Mesendoderm (in vitro differentiated cells): Measurements from ENCODE around the gene CRTC1.

ENCODE experiments used
- DNase-seq: peaks from one replicate; pipeline ENCODE4 v3.0.0; 2013
- H2AK5ac ChIP-seq: 2 replicates; pipeline ENCODE4 v1.6.1; 2013; ENCODE audit warnings: low read length, inconsistent platforms
- H2BK120ac ChIP-seq: 2 replicates; pipeline ENCODE4 v1.6.1; 2013; ENCODE audit warnings: low read depth, mild to moderate bottlenecking, low read length, moderate library complexity, mixed read lengths
- H2BK15ac ChIP-seq: replicated peaks from 2 replicates; pipeline ENCODE4 v1.6.1; 2013; ENCODE audit warnings: low read depth, mild to moderate bottlenecking, moderate library complexity
- H2BK5ac ChIP-seq: 2 replicates; pipeline ENCODE4 v1.6.1; 2013; ENCODE audit warnings: low read length, inconsistent platforms
- H3K18ac ChIP-seq: 2 replicates; pipeline ENCODE4 v1.6.1; 2013; ENCODE audit warnings: mild to moderate bottlenecking, low read length, mixed read lengths
- H3K23ac ChIP-seq: one replicate; pipeline ENCODE4 v1.6.1; 2013; ENCODE audit warnings: low read length
- H3K27ac ChIP-seq: 2 replicates; pipeline ENCODE4 v1.5.1; 2013; ENCODE audit warnings: low read depth, mild to moderate bottlenecking, inconsistent platforms, low read length, moderate library complexity
- H3K27me3 ChIP-seq: 2 replicates; pipeline ENCODE4 v1.6.1; 2013; ENCODE audit warnings: low read length, control low read depth, mild to moderate bottlenecking, inconsistent platforms; ENCODE audit not compliant: insufficient read depth, poor library complexity
- H3K36me3 ChIP-seq: 2 replicates; pipeline ENCODE4 v1.6.1; 2013; ENCODE audit warnings: low read length, inconsistent platforms; ENCODE audit not compliant: control insufficient read depth, insufficient read depth
- H3K4ac ChIP-seq: one replicate; pipeline ENCODE4 v1.6.1; 2013; ENCODE audit warnings: low read depth, mild to moderate bottlenecking, low read length, moderate library complexity
- H3K4me1 ChIP-seq: 2 replicates; pipeline ENCODE4 v1.6.1; 2013; ENCODE audit warnings: low read depth, low read length, inconsistent platforms; ENCODE audit not compliant: control insufficient read depth
- H3K4me2 ChIP-seq: 2 replicates; pipeline ENCODE4 v1.6.1; 2013; ENCODE audit warnings: low read length
- H3K4me3 ChIP-seq: 2 replicates; pipeline ENCODE4 v1.5.1; 2013; ENCODE audit warnings: mild to moderate bottlenecking, low read length
- H3K56ac ChIP-seq: one replicate; pipeline ENCODE4 v1.6.1; 2013; ENCODE audit warnings: low read length
- H3K79me1 ChIP-seq: 2 replicates; pipeline ENCODE4 v1.6.1; 2013; ENCODE audit warnings: low read length, inconsistent platforms
- H3K79me2 ChIP-seq: 2 replicates; pipeline ENCODE4 v1.6.1; 2013; ENCODE audit warnings: mild to moderate bottlenecking, low read length; ENCODE audit not compliant: control insufficient read depth, insufficient read depth
- H3K9ac ChIP-seq: 2 replicates; pipeline ENCODE4 v1.6.1; 2013; ENCODE audit warnings: low read length, inconsistent platforms
- H4K5ac ChIP-seq: one replicate; pipeline ENCODE4 v1.6.1; 2013; ENCODE audit warnings: low read length
- H4K8ac ChIP-seq: one replicate; pipeline ENCODE4 v1.6.1; 2013; ENCODE audit warnings: low read depth, mild to moderate bottlenecking, control low read depth, low read length, moderate library complexity
- WGBS: extraction: QIAGEN DNeasy Blood & Tissue Kit; methylation state at CpG from one replicate; pipeline ENCODE4 v1.1.7; 2013; ENCODE audit warnings: low lambda C conversion rate, missing lambda C conversion rate; ENCODE audit not compliant: insufficient coverage; ENCODE audit errors: extremely low coverage; 5-methylcytosine and 5-hydroxymethylcytosine counted together

The CRTC1 gene

GRCh38 chr19:18743784-18744418 lies 60.4 kb downstream of the CRTC1 start:
- no peak overlapping the region for H3K18ac ChIP-seq
- H3K79me2 ChIP-seq = no peaks in the 10 kb centered on the region
- no peak overlapping the region for H2AK5ac ChIP-seq
- H3K4ac ChIP-seq = no peak overlapping the region
- no peak overlapping the region for H3K56ac ChIP-seq
- no peak overlapping the region for H2BK120ac ChIP-seq
- no peak overlapping the region for H3K9ac ChIP-seq
- no peak for DNase-seq
- peaks cover 2% of the 10 kb centered on the region for H3K4me1 ChIP-seq
- H3K27ac ChIP-seq = no peak overlapping the region
- no peak overlapping the region for H2BK15ac ChIP-seq
- no peaks in the 10 kb centered on the region for H3K36me3 ChIP-seq
- H3K23ac ChIP-seq = no peak overlapping the region
- no peak overlapping the region for H4K5ac ChIP-seq
- no peak overlapping the region for H4K8ac ChIP-seq
- no peaks in the 10 kb centered on the region for H3K79me1 ChIP-seq
- WGBS = no CpG with 5 or more reads among the region's 36 CpGs
- no peak overlapping the region for H3K4me3 ChIP-seq
- no peaks in the 10 kb centered on the region for H3K27me3 ChIP-seq
- no peak overlapping the region for H2BK5ac ChIP-seq
- H3K4me2 ChIP-seq = no peak overlapping the region

GRCh38 chr19:18745012-18745735 lies 61.7 kb downstream of the CRTC1 start:
- Histone ChIP-seq H2BK15ac (no peak overlapping the region), H3K56ac (no peak overlapping the region), H3K79me1 (no peaks in the 10 kb centered on the region), H3K18ac (no peak overlapping the region), H3K27ac (no peak overlapping the region), H3K4ac (no peak overlapping the region), H2BK120ac (no peak overlapping the region), H3K79me2 (no peaks in the 10 kb centered on the region), H4K5ac (no peak overlapping the region), H3K4me1 (peaks cover 6% of the 10 kb centered on the region), H4K8ac (no peak overlapping the region), H3K9ac (no peak overlapping the region), H3K4me3 (no peak overlapping the region), H3K36me3 (no peaks in the 10 kb centered on the region), H3K27me3 (no peaks in the 10 kb centered on the region), H2BK5ac (no peak overlapping the region), H2AK5ac (no peak overlapping the region), H3K23ac (no peak overlapping the region), H3K4me2 (no peak overlapping the region)
- WGBS = no CpG with 5 or more reads among the region's 26 CpGs
- no peak for DNase-seq

GRCh38 chr19:18745931-18746330 lies 62.5 kb downstream of the CRTC1 start:
- Histone ChIP-seq H3K18ac (no peak overlapping the region), H3K79me2 (no peaks in the 10 kb centered on the region), H3K4me3 (no peak overlapping the region), H2BK5ac (no peak overlapping the region), H4K5ac (no peak overlapping the region), H2BK15ac (no peak overlapping the region), H3K4ac (no peak overlapping the region), H3K36me3 (no peaks in the 10 kb centered on the region), H2BK120ac (no peak overlapping the region), H2AK5ac (no peak overlapping the region), H3K9ac (no peak overlapping the region), H4K8ac (no peak overlapping the region), H3K56ac (no peak overlapping the region), H3K27me3 (no peaks in the 10 kb centered on the region), H3K79me1 (no peaks in the 10 kb centered on the region), H3K23ac (no peak overlapping the region), H3K4me1 (peaks cover 6% of the 10 kb centered on the region), H3K27ac (no peak overlapping the region), H3K4me2 (no peak overlapping the region)
- no peak for DNase-seq
- WGBS = no CpG with 5 or more reads among the region's 5 CpGs

GRCh38 chr19:18746401-18747325 lies 63.2 kb downstream of the CRTC1 start:
- no peak overlapping the region for H3K27ac ChIP-seq
- peak; percentile 21 for DNase-seq
- no CpG with 5 or more reads among the region's 29 CpGs for WGBS

GRCh38 chr19:18749362-18750231 lies 66.1 kb downstream of the CRTC1 start:
- Histone ChIP-seq H2BK120ac (no peak overlapping the region), H3K18ac (no peak overlapping the region), H3K27ac (no peak overlapping the region), H3K79me2 (no peaks in the 10 kb centered on the region), H3K79me1 (no peaks in the 10 kb centered on the region), H2BK5ac (no peak overlapping the region), H3K23ac (no peak overlapping the region), H3K4ac (no peak overlapping the region), H3K36me3 (no peaks in the 10 kb centered on the region), H4K8ac (no peak overlapping the region), H3K56ac (peak overlapping the region; percentile 5), H3K4me3 (no peak overlapping the region), H4K5ac (no peak overlapping the region), H3K27me3 (no peaks in the 10 kb centered on the region), H3K9ac (peak overlapping the region; percentile 9), H2BK15ac (no peak overlapping the region), H3K4me1 (peaks cover 6% of the 10 kb centered on the region), H2AK5ac (no peak overlapping the region), H3K4me2 (no peak overlapping the region)
- DNase-seq = no peak
- no CpG with 5 or more reads among the region's 23 CpGs for WGBS

More at GRCh38 chr19:18746401-18747325, 63.2 kb downstream of the CRTC1 start:
- Histone ChIP-seq H4K5ac (no peak overlapping the region), H3K4me3 (no peak overlapping the region), H2BK5ac (no peak overlapping the region), H3K36me3 (no peaks in the 10 kb centered on the region), H3K79me2 (no peaks in the 10 kb centered on the region), H4K8ac (no peak overlapping the region), H3K4ac (peak overlapping the region; percentile 11), H3K27me3 (no peaks in the 10 kb centered on the region), H3K9ac (peak overlapping the region; percentile 65), H3K79me1 (no peaks in the 10 kb centered on the region), H3K4me2 (no peak overlapping the region), H3K56ac (peak overlapping the region; percentile 78), H2AK5ac (no peak overlapping the region), H3K18ac (no peak overlapping the region), H2BK15ac (no peak overlapping the region), H2BK120ac (no peak overlapping the region), H3K4me1 (peaks cover 6% of the 10 kb centered on the region), H3K23ac (no peak overlapping the region)
